Upper lobe of left lung (tissue), 6 donors: ENCODE measurements around the gene SLC6A19. TPM values are rescaled to one million over a fixed set of nuclear protein-coding genes. Genes with fewer than 3 reads are reported as not detected.
A peak's percentile ranks its signal among the peaks of the same experiment; 100 is the strongest.

Source experiments
- ATAC-seq, 2 donors: fragments of 200-7000 bp; cut with Tn5 transposase; one replicate each; pipeline ENCODE4 v1.9.1; 2022; ENCODE audit warnings: mild to moderate bottlenecking in 2 of 2, moderate library complexity in 2 of 2; ENCODE audit not compliant: low FRiP score in 2 of 2
- DNase-seq, 2 donors: peaks; one replicate each; pipeline ENCODE4 v3.0.0-alpha.2; 2019 to 2020
- H3K27ac ChIP-seq, 4 donors: fragments of 200-600 bp; sonication (generic); one replicate each; pipeline ENCODE4 v1.5.1; 2016 to 2019
- H3K27me3 ChIP-seq, 4 donors: fragments of 200-600 bp; sonication (generic); one replicate each; pipeline ENCODE4 v1.5.1; 2017 to 2019
- H3K36me3 ChIP-seq, 4 donors: fragments of 200-600 bp; sonication (generic); one replicate each; pipeline ENCODE4 v1.5.1; 2016 to 2019
- H3K4me1 ChIP-seq, 4 donors: fragments of 200-600 bp; sonication (generic); one replicate each; pipeline ENCODE4 v1.5.1; 2018 to 2019
- H3K4me3 ChIP-seq, 4 donors: fragments of 200-600 bp; sonication (generic); one replicate each; pipeline ENCODE4 v1.5.1; 2017 to 2019; ENCODE audit warnings: mild to moderate bottlenecking in 2 of 4, moderate library complexity in 1 of 4
- H3K9me3 ChIP-seq, 4 donors: fragments of 200-600 bp; sonication (generic); one replicate each; pipeline ENCODE4 v1.5.1; 2018 to 2019
- CTCF ChIP-seq, 6 experiments: fragments of 450-650 bp in 4 of 6; fragments of 200-600 bp in 2 of 6; sonication (generic) in 2 of 6; IDR thresholded peaks; one replicate each; pipeline ENCODE4 v1.5.1; 2016 to 2019; ENCODE audit warnings: antibody characterized with exemption in 6 of 6
- EP300 ChIP-seq, 4 donors: sonication (generic); formaldehyde crosslinking; IDR thresholded peaks; one replicate each; pipeline ENCODE4 v1.5.1; 2017; ENCODE audit warnings: antibody characterized with exemption in 4 of 4, control low read depth in 2 of 4
- POLR2A ChIP-seq, 4 donors: fragments of 450-650 bp; IDR thresholded peaks; one replicate each; pipeline ENCODE4 v1.5.1; 2016 to 2017; ENCODE audit warnings: antibody characterized with exemption in 4 of 4, mild to moderate bottlenecking in 2 of 4
- POLR2AphosphoS5 ChIP-seq, 2 donors: sonication (generic); formaldehyde crosslinking; IDR thresholded peaks; one replicate each; pipeline ENCODE4 v1.5.1; 2017; ENCODE audit warnings: antibody characterized with exemption in 2 of 2
- WGBS, 2 donors: methylation state at CpG; one replicate each; pipeline ENCODE4 v1.1.5; 2017 to 2018; 5-methylcytosine and 5-hydroxymethylcytosine counted together
- total RNA-seq, 6 donors: library from RNA; depleted of rRNA in 4 of 6; stranded (reverse); fragments of >200 nt in 4 of 6; gene quantifications; one replicate each; pipeline versions ENCODE4 v1.1.0 to v1.2.1, GENCODE V29; 2016 to 2021
- donor health status: DM: no; HTN: no; CAD: no; lungs with moderate emphysema.
- donor health status: DM: no; HTN: yes; CAD: no; lungs with severe emphysema.

Gene SLC6A19
- total RNA-seq, 6 donors from 2014 or later = 0.03 to 0.06 TPM; not detected in 4

DNA sequence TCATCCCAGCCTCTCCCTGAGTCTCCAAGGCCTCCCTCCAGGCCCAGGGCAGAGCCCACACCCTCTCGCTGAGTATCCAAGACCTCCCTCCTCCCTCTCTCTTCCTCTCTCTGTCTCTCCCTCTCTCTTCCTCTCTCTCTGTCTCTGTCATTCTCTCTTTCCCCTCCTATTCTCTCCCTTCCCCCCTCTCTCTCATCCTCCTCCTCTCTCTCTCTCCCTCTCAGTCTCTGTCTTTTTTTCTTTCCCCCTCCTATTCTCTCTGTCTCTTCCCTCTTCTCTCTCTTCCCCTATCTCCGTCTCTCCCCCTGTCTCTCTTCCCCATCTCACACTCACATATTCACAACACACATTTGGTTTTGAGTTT lies 8.1 kb downstream of the SLC6A19 start:
- H3K36me3 ChIP-seq = no peaks in the 10 kb centered on the region
- TF ChIP-seq POLR2AphosphoS5 (IDR thresholded peaks at IDR 0.05) (no peak), EP300 (IDR thresholded peaks at IDR 0.05) (no peak), CTCF (IDR thresholded peaks at IDR 0.05) (no peak), POLR2A (IDR thresholded peaks at IDR 0.05) (no peak)
- WGBS, 2 donors = 62 to 83% methylated on average over 2 of the region's 2 CpGs
- DNase-seq = no peak
- H3K9me3 ChIP-seq = no peaks in the 10 kb centered on the region
- ATAC-seq = no peak
- no peaks in the 10 kb centered on the region for H3K27me3 ChIP-seq
- no peak overlapping the region for H3K27ac ChIP-seq
- H3K4me3 ChIP-seq = no peak overlapping the region
- peaks cover 0 to 4% (median 0%) of the 10 kb centered on the region in 4 donors for H3K4me1 ChIP-seq

DNA sequence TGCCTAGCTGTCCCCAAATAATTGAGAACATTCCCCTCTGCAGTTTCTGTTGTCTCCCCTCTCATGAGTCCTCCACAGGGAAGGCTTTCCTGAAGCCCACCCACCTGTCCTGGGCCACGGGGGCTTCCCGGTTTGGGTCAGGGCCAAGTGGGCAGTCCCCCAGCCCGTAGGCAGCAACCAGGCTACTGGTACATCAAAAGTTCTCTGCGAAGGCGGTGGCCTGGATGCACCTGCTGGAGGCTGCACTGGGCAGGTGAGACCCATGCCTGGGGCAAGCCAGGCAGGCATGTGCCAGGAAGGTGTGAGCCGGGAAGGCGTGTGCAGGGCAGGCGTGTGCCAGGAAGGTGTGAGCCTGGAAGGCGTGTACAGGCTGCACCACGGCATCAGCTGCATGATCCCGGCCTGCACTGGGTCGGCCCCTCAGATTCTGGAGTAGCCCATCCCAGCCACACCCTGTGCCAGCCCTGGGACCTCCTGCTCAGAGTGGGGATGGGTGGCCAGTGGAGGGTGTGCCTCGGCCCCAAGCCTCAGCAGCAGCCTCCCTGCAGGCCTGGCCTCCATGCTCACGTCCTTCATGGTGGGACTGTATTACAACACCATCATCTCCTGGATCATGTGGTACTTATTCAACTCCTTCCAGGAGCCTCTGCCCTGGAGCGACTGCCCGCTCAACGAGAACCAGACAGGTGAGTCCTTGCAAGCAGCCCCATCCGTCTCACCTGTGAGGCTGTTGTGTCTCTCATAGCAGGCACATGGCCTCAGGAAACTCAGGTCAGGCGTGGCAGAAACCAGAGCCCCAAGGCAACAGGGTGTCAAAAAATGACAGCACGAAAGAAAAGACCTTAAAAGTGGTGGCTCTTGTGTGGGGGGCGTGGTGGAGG lies 8.7 kb downstream of the SLC6A19 start:
- 81 to 87% methylated on average over 10 to 21 of the region's 21 CpGs for WGBS, 2 donors
- H3K9me3 ChIP-seq = no peaks in the 10 kb centered on the region
- TF ChIP-seq POLR2A (IDR thresholded peaks at IDR 0.05) (no peak), EP300 (IDR thresholded peaks at IDR 0.05) (no peak), CTCF (IDR thresholded peaks at IDR 0.05) (no peak), POLR2AphosphoS5 (IDR thresholded peaks at IDR 0.05) (no peak)
- no peak overlapping the region for H3K27ac ChIP-seq
- no peak overlapping the region for H3K4me3 ChIP-seq
- no peaks in the 10 kb centered on the region for H3K36me3 ChIP-seq
- no peaks in the 10 kb centered on the region for H3K4me1 ChIP-seq
- DNase-seq (peak in 1 of 2 donors; percentile 56), ATAC-seq (peak in 1 of 2 donors; percentile 3)
- H3K27me3 ChIP-seq = no peaks in the 10 kb centered on the region

DNA sequence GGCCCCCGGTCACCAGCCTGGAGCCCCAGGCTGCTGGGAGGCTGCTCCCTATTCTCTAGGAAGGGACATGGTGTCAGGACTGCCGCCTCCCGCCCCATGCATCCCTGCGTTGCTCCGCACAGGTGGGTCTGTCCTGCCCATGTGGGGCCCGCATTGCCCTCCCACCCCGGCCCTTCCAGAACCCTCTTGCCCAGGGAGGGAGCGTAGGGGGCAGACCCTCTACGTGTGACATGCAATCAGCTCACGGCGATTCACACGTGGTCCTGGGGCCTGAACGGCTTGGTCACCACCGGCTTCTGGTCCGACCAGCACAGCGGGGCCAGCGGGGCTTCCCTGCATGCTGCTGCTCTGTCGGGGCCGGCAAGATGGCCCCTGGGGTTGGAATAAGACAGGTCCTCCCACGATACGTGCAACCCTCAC lies 9.4 kb downstream of the SLC6A19 start:
- ATAC-seq = no peak
- WGBS, 2 donors = 80 to 81% methylated on average over 14 to 21 of the region's 21 CpGs
- Histone ChIP-seq H3K4me3 (no peak overlapping the region), H3K36me3 (no peaks in the 10 kb centered on the region), H3K27ac (no peak overlapping the region), H3K9me3 (no peaks in the 10 kb centered on the region), H3K4me1 (no peaks in the 10 kb centered on the region), H3K27me3 (no peaks in the 10 kb centered on the region)
- TF ChIP-seq POLR2AphosphoS5 (IDR thresholded peaks at IDR 0.05) (no peak), EP300 (IDR thresholded peaks at IDR 0.05) (no peak), POLR2A (IDR thresholded peaks at IDR 0.05) (no peak), CTCF (IDR thresholded peaks at IDR 0.05) (no peak)
- peak in 1 of 2 donors; percentile 65 for DNase-seq

- Histone ChIP-seq H3K4me3 (no peak overlapping the region), H3K27ac (no peak overlapping the region), H3K27me3 (no peaks in the 10 kb centered on the region), H3K9me3 (no peaks in the 10 kb centered on the region), H3K36me3 (no peaks in the 10 kb centered on the region), H3K4me1 (no peaks in the 10 kb centered on the region)
- ATAC-seq (no peak), DNase-seq (no peak)
- no peak for TF ChIP-seq POLR2A (IDR thresholded peaks at IDR 0.05)
- TF ChIP-seq CTCF (IDR thresholded peaks at IDR 0.05) = no peak
- no peak for TF ChIP-seq EP300 (IDR thresholded peaks at IDR 0.05)
- TF ChIP-seq POLR2AphosphoS5 (IDR thresholded peaks at IDR 0.05) = no peak
- WGBS, 2 donors = 90 to 94% methylated on average over 8 to 9 of the region's 9 CpGs
Measured at GRCh38 chr5:1211701-1212100, 10.3 kb downstream of the SLC6A19 start.
